Measurements from ENCODE around the gene SSB. TPM values are rescaled to one million over a fixed set of nuclear protein-coding genes. Genes with fewer than 3 reads are reported as not detected.
A peak's percentile ranks its signal among the peaks of the same experiment; 100 is the strongest.
"Not testable (repeated sequence)": the region's sequence is repeated elsewhere in the genome, so short reads cannot be mapped to it uniquely, and the experiment has no call there.

The SSB gene
- total RNA-seq (2012; rRNA removed), result 111 and 124 TPM in 2 replicates

- no peaks in the 10 kb centered on the region for H3K9me3 ChIP-seq (replicated peaks; ENCODE audit: low read length)
- no peaks in the 10 kb centered on the region for H3K27me3 ChIP-seq (ENCODE audit: control insufficient read depth, insufficient read depth, low read length)
- H3K4me1 ChIP-seq (ENCODE audit: control insufficient read depth, insufficient read depth, low read length), result peaks cover 17% of the 10 kb centered on the region
- H3K9ac ChIP-seq (ENCODE audit: low read depth, low read length), result peak within 1 kb of the TSS; percentile 93
- peak within 1 kb of the TSS; percentile 80 for H3K4me2 ChIP-seq (ENCODE audit: low read length)
- peak within 1 kb of the TSS; percentile 94 for H3K4me3 ChIP-seq (ENCODE audit: low read length)
- H3K36me3 ChIP-seq (ENCODE audit: insufficient read depth, low read length), result peaks cover 29% of the 10 kb centered on the region
Measured at GRCh38 chr2:169798718-169799592, at the start of gene SSB. TSS of gene SSB (plus strand) at chr2:169798871. CDS start at chr2:169800961, 2,090 bp downstream.

GRCh38 chr2:169752752-169753151 is 45.9 kb upstream of the SSB start:
- H3K36me3 ChIP-seq (ENCODE audit: insufficient read depth, low read length), result no peaks in the 10 kb centered on the region
- H3K4me3 ChIP-seq (ENCODE audit: low read length), result no peak overlapping the region
- H3K27me3 ChIP-seq (ENCODE audit: control insufficient read depth, insufficient read depth, low read length), result no peaks in the 10 kb centered on the region
- no peak overlapping the region for H3K9ac ChIP-seq (ENCODE audit: low read depth, low read length)
- no peak overlapping the region for H3K4me2 ChIP-seq (ENCODE audit: low read length)
- H3K9me3 ChIP-seq (replicated peaks; ENCODE audit: low read length), result no peaks in the 10 kb centered on the region
- H3K4me1 ChIP-seq (ENCODE audit: control insufficient read depth, insufficient read depth, low read length), result no peaks in the 10 kb centered on the region

GRCh38 chr2:169755083-169755870 is 43.4 kb upstream of the SSB start:
- Histone ChIP-seq H3K9ac (ENCODE audit: low read depth, low read length) (no peak overlapping the region), H3K36me3 (ENCODE audit: insufficient read depth, low read length) (no peaks in the 10 kb centered on the region), H3K9me3 (replicated peaks; ENCODE audit: low read length) (no peaks in the 10 kb centered on the region)

GRCh38 chr2:169756342-169756741 is 42.3 kb upstream of the SSB start:
- Histone ChIP-seq H3K4me2 (ENCODE audit: low read length) (no peak overlapping the region), H3K9ac (ENCODE audit: low read depth, low read length) (no peak overlapping the region), H3K27me3 (ENCODE audit: control insufficient read depth, insufficient read depth, low read length) (no peaks in the 10 kb centered on the region), H3K36me3 (ENCODE audit: insufficient read depth, low read length) (no peaks in the 10 kb centered on the region), H3K4me3 (ENCODE audit: low read length) (no peak overlapping the region), H3K9me3 (replicated peaks; ENCODE audit: low read length) (no peaks in the 10 kb centered on the region), H3K4me1 (ENCODE audit: control insufficient read depth, insufficient read depth, low read length) (no peaks in the 10 kb centered on the region)

More at GRCh38 chr2:169755083-169755870, 43.4 kb upstream of the SSB start:
- H3K4me2 ChIP-seq (ENCODE audit: low read length), result no peak overlapping the region
- H3K4me3 ChIP-seq (ENCODE audit: low read length), result no peak overlapping the region
- no peaks in the 10 kb centered on the region for H3K27me3 ChIP-seq (ENCODE audit: control insufficient read depth, insufficient read depth, low read length)
- H3K4me1 ChIP-seq (ENCODE audit: control insufficient read depth, insufficient read depth, low read length), result no peaks in the 10 kb centered on the region

GRCh38 chr2:169757356-169757755 is 41.3 kb upstream of the SSB start:
- Histone ChIP-seq H3K4me1 (ENCODE audit: control insufficient read depth, insufficient read depth, low read length) (no peaks in the 10 kb centered on the region), H3K9ac (ENCODE audit: low read depth, low read length) (no peak overlapping the region), H3K4me3 (ENCODE audit: low read length) (no peak overlapping the region), H3K36me3 (ENCODE audit: insufficient read depth, low read length) (no peaks in the 10 kb centered on the region), H3K27me3 (ENCODE audit: control insufficient read depth, insufficient read depth, low read length) (no peaks in the 10 kb centered on the region), H3K4me2 (ENCODE audit: low read length) (no peak overlapping the region), H3K9me3 (replicated peaks; ENCODE audit: low read length) (no peaks in the 10 kb centered on the region)

GRCh38 chr2:169757778-169758177 is 40.9 kb upstream of the SSB start:
- H3K9ac ChIP-seq (ENCODE audit: low read depth, low read length), result no peak overlapping the region

GRCh38 chr2:169759987-169760386 is 38.7 kb upstream of the SSB start:
- H3K4me2 ChIP-seq (ENCODE audit: low read length), result no peak overlapping the region
- H3K27me3 ChIP-seq (ENCODE audit: control insufficient read depth, insufficient read depth, low read length), result no peaks in the 10 kb centered on the region
- H3K9me3 ChIP-seq (replicated peaks; ENCODE audit: low read length), result no peaks in the 10 kb centered on the region
- no peaks in the 10 kb centered on the region for H3K36me3 ChIP-seq (ENCODE audit: insufficient read depth, low read length)
- no peak overlapping the region for H3K4me3 ChIP-seq (ENCODE audit: low read length)
- H3K4me1 ChIP-seq (ENCODE audit: control insufficient read depth, insufficient read depth, low read length), result no peaks in the 10 kb centered on the region
- H3K9ac ChIP-seq (ENCODE audit: low read depth, low read length), result no peak overlapping the region

More at GRCh38 chr2:169757778-169758177, 40.9 kb upstream of the SSB start:
- Histone ChIP-seq H3K4me3 (ENCODE audit: low read length) (no peak overlapping the region), H3K36me3 (ENCODE audit: insufficient read depth, low read length) (no peaks in the 10 kb centered on the region), H3K27me3 (ENCODE audit: control insufficient read depth, insufficient read depth, low read length) (no peaks in the 10 kb centered on the region), H3K9me3 (replicated peaks; ENCODE audit: low read length) (no peaks in the 10 kb centered on the region), H3K4me1 (ENCODE audit: control insufficient read depth, insufficient read depth, low read length) (no peaks in the 10 kb centered on the region), H3K4me2 (ENCODE audit: low read length) (no peak overlapping the region)

- not testable (repeated sequence) for H3K4me2 ChIP-seq (ENCODE audit: low read length); H3K27me3 ChIP-seq (ENCODE audit: control insufficient read depth, insufficient read depth, low read length); H3K9ac ChIP-seq (ENCODE audit: low read depth, low read length); H3K36me3 ChIP-seq (ENCODE audit: insufficient read depth, low read length); H3K4me3 ChIP-seq (ENCODE audit: low read length); H3K9me3 ChIP-seq (replicated peaks; ENCODE audit: low read length); H3K4me1 ChIP-seq (ENCODE audit: control insufficient read depth, insufficient read depth, low read length)
Measured at GRCh38 chr2:169760798-169761197, 37.9 kb upstream of the SSB start.

GRCh38 chr2:169761251-169761969 is 37.3 kb upstream of the SSB start:
- H3K9me3 ChIP-seq (replicated peaks; ENCODE audit: low read length), result no peaks in the 10 kb centered on the region
- H3K4me1 ChIP-seq (ENCODE audit: control insufficient read depth, insufficient read depth, low read length), result peaks cover 4% of the 10 kb centered on the region
- H3K27me3 ChIP-seq (ENCODE audit: control insufficient read depth, insufficient read depth, low read length), result no peaks in the 10 kb centered on the region

GRCh38 chr2:169761970-169762292 is 36.7 kb upstream of the SSB start:
- Histone ChIP-seq H3K27me3 (ENCODE audit: control insufficient read depth, insufficient read depth, low read length) (no peaks in the 10 kb centered on the region), H3K4me3 (ENCODE audit: low read length) (no peak overlapping the region), H3K9ac (ENCODE audit: low read depth, low read length) (no peak overlapping the region), H3K4me1 (ENCODE audit: control insufficient read depth, insufficient read depth, low read length) (peaks cover 4% of the 10 kb centered on the region), H3K9me3 (replicated peaks; ENCODE audit: low read length) (no peaks in the 10 kb centered on the region), H3K4me2 (ENCODE audit: low read length) (no peak overlapping the region), H3K36me3 (ENCODE audit: insufficient read depth, low read length) (no peaks in the 10 kb centered on the region)

More at GRCh38 chr2:169761251-169761969, 37.3 kb upstream of the SSB start:
- no peak overlapping the region for H3K9ac ChIP-seq (ENCODE audit: low read depth, low read length)
- no peak overlapping the region for H3K4me3 ChIP-seq (ENCODE audit: low read length)
- no peak overlapping the region for H3K4me2 ChIP-seq (ENCODE audit: low read length)
- no peaks in the 10 kb centered on the region for H3K36me3 ChIP-seq (ENCODE audit: insufficient read depth, low read length)

GRCh38 chr2:169765523-169765922 is 33.1 kb upstream of the SSB start:
- Histone ChIP-seq H3K9me3 (replicated peaks; ENCODE audit: low read length) (no peaks in the 10 kb centered on the region), H3K4me2 (ENCODE audit: low read length) (no peak overlapping the region), H3K36me3 (ENCODE audit: insufficient read depth, low read length) (no peaks in the 10 kb centered on the region), H3K9ac (ENCODE audit: low read depth, low read length) (no peak overlapping the region), H3K4me3 (ENCODE audit: low read length) (no peak overlapping the region), H3K27me3 (ENCODE audit: control insufficient read depth, insufficient read depth, low read length) (no peaks in the 10 kb centered on the region), H3K4me1 (ENCODE audit: control insufficient read depth, insufficient read depth, low read length) (peaks cover 4% of the 10 kb centered on the region)

Data from skeletal muscle satellite cell (primary cell).